Cardiac muscle cell (in vitro differentiated cells and primary cell): ENCODE measurements around the gene CELSR1. TPM values are rescaled to one million over a fixed set of nuclear protein-coding genes. Genes with fewer than 3 reads are reported as not detected.
A peak's percentile ranks its signal among the peaks of the same experiment; 100 is the strongest.
"Not testable (repeated sequence)": the region's sequence is repeated elsewhere in the genome, so short reads cannot be mapped to it uniquely, and the experiment has no call there.

ENCODE experiments used
- DNase-seq, 2 donors: peaks; one replicate each; pipeline versions ENCODE4 v3.0.0 to v3.0.0-alpha.2; 2010 to 2017; ENCODE audit warnings: low read depth in 1 of 2, low spot score in 1 of 2
- H3K27ac ChIP-seq: fragments of 200-600 bp; sonication (generic); 2 replicates; pipeline ENCODE4 v1.5.1; 2016
- H3K27me3 ChIP-seq: fragments of 200-600 bp; sonication (generic); 2 replicates; pipeline ENCODE4 v1.6.0; 2016; ENCODE audit warnings: control low read depth
- H3K36me3 ChIP-seq: fragments of 200-600 bp; sonication (generic); 2 replicates; pipeline ENCODE4 v1.5.1; 2016; ENCODE audit warnings: control low read depth
- H3K4me1 ChIP-seq: fragments of 200-600 bp; sonication (generic); 2 replicates; pipeline ENCODE4 v1.8.1; 2017; ENCODE audit warnings: low read depth, mild to moderate bottlenecking, mixed run types
- H3K4me3 ChIP-seq: fragments of 200-600 bp; sonication (generic); 2 replicates; pipeline ENCODE4 v1.5.1; 2016; ENCODE audit warnings: mild to moderate bottlenecking
- H3K9me3 ChIP-seq: fragments of 200-600 bp; sonication (generic); 2 replicates; pipeline ENCODE4 v1.5.1; 2017; ENCODE audit warnings: low read depth, mild to moderate bottlenecking, control low read depth
- polyA plus RNA-seq: library from polyadenylated mRNA; unstranded; fragments of >200 nt; fragmentation: Nextera tagmentation; extraction: Ambion mirVana; gene quantifications from 2 replicates; pipeline ENCODE4 v1.2.1, GENCODE V29; 2016
- total RNA-seq: library from RNA; depleted of rRNA; stranded (reverse); fragments of >200 nt; gene quantifications from 2 replicates; pipeline ENCODE4 v1.2.3, GENCODE V29; 2016
- TF ChIP-seq, protein P1 (sequence below): IDR thresholded peaks from 2 replicates; pipeline ENCODE4 v1.5.1; 2012; ENCODE audit warnings: low read depth, mild to moderate bottlenecking, low read length

Gene CELSR1
- total and polyA plus RNA-seq, 2 experiments from 2014 or later, result 9.0 to 37.4 TPM

DNA sequence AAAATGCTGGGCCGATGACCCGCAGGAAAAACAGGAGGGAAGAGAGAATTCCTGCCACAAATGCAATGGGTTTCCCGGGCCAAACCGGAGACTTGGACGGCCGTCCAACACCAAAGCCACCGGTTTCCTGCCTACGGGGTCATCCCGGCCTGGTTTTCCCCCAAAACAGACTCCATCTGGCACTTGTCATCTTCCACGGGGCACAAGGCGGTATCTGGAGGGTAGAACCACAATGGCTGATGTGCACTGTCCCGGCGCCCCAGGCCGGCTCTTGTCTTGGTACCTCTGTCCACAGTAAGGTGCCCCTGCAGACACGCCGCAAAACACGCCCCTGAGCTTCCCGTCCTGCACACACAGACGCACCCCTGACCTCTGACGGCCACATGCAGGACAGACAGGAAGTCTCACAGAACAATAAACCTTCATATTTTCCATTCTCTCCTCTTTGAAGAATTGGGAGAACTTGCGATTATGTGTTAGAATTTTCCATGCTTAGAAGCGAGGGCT is 20.1 kb downstream of the CELSR1 start:
- DNase-seq, result no peak
- no peak overlapping the region for H3K27ac ChIP-seq
- no peaks in the 10 kb centered on the region for H3K27me3 ChIP-seq
- TF ChIP-seq, protein P1, sequence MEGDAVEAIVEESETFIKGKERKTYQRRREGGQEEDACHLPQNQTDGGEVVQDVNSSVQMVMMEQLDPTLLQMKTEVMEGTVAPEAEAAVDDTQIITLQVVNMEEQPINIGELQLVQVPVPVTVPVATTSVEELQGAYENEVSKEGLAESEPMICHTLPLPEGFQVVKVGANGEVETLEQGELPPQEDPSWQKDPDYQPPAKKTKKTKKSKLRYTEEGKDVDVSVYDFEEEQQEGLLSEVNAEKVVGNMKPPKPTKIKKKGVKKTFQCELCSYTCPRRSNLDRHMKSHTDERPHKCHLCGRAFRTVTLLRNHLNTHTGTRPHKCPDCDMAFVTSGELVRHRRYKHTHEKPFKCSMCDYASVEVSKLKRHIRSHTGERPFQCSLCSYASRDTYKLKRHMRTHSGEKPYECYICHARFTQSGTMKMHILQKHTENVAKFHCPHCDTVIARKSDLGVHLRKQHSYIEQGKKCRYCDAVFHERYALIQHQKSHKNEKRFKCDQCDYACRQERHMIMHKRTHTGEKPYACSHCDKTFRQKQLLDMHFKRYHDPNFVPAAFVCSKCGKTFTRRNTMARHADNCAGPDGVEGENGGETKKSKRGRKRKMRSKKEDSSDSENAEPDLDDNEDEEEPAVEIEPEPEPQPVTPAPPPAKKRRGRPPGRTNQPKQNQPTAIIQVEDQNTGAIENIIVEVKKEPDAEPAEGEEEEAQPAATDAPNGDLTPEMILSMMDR, result no peak
- H3K4me3 ChIP-seq, result no peak overlapping the region
- no peaks in the 10 kb centered on the region for H3K9me3 ChIP-seq
- no peaks in the 10 kb centered on the region for H3K36me3 ChIP-seq
- no peaks in the 10 kb centered on the region for H3K4me1 ChIP-seq

DNA sequence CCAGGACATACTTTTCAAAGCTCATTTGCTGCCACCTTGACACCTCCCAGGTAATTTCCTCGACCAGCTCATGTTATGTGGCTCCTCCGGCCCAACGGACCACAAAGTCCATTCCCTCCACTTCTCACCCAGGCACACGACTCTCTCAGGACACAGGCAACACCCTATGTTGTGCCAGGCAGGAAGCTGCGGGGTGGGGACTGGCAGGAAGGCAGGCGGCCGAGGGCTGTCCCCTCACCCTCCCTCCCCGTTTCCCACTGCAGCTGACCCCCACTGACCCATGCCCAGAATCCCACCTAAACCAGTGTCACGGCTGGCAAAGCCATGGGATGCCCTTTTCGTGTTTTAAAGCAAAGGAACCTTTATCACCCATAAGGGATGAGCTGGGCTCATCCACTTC is 20.8 kb downstream of the CELSR1 start:
- no peak overlapping the region for H3K4me3 ChIP-seq
- H3K4me1 ChIP-seq, result no peaks in the 10 kb centered on the region
- TF ChIP-seq, protein P1, result no peak
- no peaks in the 10 kb centered on the region for H3K27me3 ChIP-seq
- no peaks in the 10 kb centered on the region for H3K9me3 ChIP-seq
- H3K36me3 ChIP-seq, result no peaks in the 10 kb centered on the region
- DNase-seq, result no peak
- H3K27ac ChIP-seq, result no peak overlapping the region

DNA sequence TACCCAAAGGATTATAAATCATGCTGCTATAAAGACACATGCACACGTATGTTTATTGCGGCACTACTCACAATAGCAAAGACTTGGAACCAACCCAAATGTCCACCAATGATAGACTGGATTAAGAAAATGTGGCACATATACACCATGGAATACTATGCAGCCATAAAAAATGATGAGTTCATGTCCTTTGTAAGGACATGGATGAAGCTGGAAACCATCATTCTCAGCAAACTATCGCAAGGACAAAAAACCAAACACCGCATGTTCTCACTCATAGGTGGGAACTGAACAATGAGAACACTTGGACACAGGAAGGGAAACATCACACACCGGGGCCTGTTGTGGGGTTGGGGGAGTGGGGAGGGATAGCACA is 21.3 kb downstream of the CELSR1 start:
- not testable (repeated sequence) for H3K4me3 ChIP-seq, H3K36me3 ChIP-seq, H3K27me3 ChIP-seq, DNase-seq, H3K27ac ChIP-seq, H3K9me3 ChIP-seq, H3K4me1 ChIP-seq

DNA sequence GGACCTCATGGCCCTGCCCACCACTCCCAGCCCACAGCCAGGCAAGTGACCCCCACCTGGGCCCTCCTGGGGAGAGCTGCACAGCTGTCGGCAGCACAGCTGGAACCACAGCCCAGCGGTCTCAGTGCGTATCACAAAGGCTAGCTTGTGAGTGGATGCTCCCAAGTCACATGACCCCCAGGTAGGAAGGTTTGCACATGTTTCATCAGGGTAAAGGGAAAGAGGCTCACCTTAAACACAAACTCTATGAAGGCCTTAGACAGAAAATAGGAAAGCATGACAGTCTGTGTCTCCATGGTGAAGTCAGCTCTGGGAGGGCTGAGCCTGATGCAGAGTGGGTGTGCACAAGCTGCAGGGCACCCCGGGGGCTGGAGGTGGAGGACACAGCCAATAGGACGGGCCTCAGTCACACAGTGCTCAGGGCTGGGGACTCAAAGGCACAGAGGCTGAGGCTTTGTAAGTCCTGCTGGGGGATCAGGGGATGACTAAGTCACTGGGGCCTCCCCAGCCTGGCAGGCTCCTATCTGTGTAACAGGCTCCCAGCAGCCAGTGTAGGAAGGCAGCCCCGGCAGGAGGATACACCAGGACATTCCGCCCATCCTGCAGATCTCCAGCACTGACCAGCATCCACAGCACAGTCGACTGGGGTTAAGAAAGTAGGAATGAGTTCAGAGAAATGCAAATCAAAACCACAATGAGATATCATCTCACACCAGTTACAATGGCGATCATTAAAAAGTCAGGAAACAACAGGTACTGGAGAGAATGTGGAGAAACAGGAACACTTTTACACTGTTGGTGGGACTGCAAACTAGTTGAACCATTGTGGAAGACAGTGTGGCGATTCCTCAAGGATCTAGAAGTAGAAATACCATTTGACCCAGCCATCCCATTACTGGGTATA is 22.0 kb downstream of the CELSR1 start:
- peaks cover 2% of the 10 kb centered on the region for H3K4me1 ChIP-seq
- no peaks in the 10 kb centered on the region for H3K27me3 ChIP-seq
- peak in 1 of 2 donors; percentile 32 for DNase-seq
- no peaks in the 10 kb centered on the region for H3K9me3 ChIP-seq
- H3K4me3 ChIP-seq, result no peak overlapping the region
- no peaks in the 10 kb centered on the region for H3K36me3 ChIP-seq
- H3K27ac ChIP-seq, result no peak overlapping the region
- TF ChIP-seq, protein P1, result no peak

DNA sequence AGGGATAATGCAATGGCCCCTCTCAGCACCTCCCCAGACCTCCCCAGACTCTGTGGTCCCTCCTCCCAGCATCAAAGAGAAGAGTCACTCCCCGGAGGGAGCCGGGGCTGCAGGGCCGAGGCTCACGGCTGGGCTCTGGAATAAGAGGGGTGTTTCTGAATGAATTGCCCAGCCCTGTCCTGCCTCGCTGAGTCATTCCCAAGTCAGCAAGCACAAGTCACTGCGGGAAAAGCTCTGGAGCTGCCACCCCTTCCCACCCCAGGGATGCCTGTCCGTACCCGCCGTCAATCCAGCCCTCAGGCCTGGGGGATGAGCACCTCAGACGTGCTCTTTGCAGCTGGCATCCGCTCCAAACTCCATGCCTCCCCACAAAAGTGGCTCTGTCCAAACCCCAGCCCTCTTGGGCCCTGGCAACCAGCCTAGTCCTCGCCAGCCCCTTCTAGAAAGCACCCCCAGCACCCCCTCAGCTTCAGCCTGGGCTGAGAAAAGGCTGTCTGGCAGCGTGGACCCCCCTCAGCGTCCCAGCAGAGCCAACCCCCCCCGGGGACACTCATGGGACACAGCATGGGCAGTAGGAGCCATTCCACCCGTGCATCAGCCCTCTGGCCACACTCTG is 22.7 kb downstream of the CELSR1 start:
- Histone ChIP-seq H3K27ac (no peak overlapping the region), H3K4me3 (no peak overlapping the region), H3K36me3 (no peaks in the 10 kb centered on the region), H3K4me1 (peaks cover 4% of the 10 kb centered on the region), H3K27me3 (no peaks in the 10 kb centered on the region), H3K9me3 (no peaks in the 10 kb centered on the region)
- TF ChIP-seq, protein P1, result no peak
- DNase-seq, result peak in 1 of 2 donors; percentile 42
